ENCODE measurements around the gene UNC5C. TPM values are rescaled to one million over a fixed set of nuclear protein-coding genes. Genes with fewer than 3 reads are reported as not detected.

UNC5C gene
- total RNA-seq, 2 experiments from 2014 or later: not detected

DNA sequence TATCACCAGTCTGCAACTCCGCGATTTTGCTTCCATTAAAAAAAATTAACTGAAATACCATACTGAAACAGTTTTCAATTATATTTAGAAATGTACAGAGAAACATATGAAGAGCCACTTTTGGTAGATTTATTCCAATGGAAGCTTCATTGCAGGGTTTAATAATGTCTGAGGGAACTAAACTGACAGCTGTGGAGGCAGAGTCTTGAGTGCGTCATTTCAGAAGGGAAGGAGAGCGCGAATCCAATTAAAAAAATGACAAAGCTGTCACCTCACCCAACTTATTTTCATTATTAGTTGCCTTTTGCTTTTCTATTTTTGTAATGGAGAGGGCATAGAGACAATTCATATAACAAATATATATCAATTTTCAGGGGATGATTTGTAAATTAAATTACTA, 104.0 kb downstream of the UNC5C start:
- no peak for ATAC-seq (ENCODE audit: poor library complexity)
- Histone ChIP-seq H3K36me3 (ENCODE audit: insufficient read depth, low read length) (no peaks in the 10 kb centered on the region), H3K4me1 (ENCODE audit: insufficient read depth, low read length) (no peaks in the 10 kb centered on the region), H3K27ac (ENCODE audit: low read depth in 1 of 2, low read length in 2 of 2) (no peak overlapping the region), H3K27me3 (ENCODE audit: control insufficient read depth in 1 of 2, insufficient read depth in 2 of 2, low read length in 2 of 2) (no peaks in the 10 kb centered on the region), H3K9me3 (ENCODE audit: control insufficient read depth in 1 of 2, insufficient read depth in 1 of 2, low read length in 2 of 2) (peaks cover 0 to 4% of the 10 kb centered on the region in 2 experiments), H3K4me3 (ENCODE audit: low read length) (no peak overlapping the region)
- TF ChIP-seq, protein P1, sequence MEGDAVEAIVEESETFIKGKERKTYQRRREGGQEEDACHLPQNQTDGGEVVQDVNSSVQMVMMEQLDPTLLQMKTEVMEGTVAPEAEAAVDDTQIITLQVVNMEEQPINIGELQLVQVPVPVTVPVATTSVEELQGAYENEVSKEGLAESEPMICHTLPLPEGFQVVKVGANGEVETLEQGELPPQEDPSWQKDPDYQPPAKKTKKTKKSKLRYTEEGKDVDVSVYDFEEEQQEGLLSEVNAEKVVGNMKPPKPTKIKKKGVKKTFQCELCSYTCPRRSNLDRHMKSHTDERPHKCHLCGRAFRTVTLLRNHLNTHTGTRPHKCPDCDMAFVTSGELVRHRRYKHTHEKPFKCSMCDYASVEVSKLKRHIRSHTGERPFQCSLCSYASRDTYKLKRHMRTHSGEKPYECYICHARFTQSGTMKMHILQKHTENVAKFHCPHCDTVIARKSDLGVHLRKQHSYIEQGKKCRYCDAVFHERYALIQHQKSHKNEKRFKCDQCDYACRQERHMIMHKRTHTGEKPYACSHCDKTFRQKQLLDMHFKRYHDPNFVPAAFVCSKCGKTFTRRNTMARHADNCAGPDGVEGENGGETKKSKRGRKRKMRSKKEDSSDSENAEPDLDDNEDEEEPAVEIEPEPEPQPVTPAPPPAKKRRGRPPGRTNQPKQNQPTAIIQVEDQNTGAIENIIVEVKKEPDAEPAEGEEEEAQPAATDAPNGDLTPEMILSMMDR (IDR thresholded peaks at IDR 0.05): no peak
- intact Hi-C loops (cut with DNase I, micrococcal nuclease): no loop called here
- Mint-ChIP-seq H3K9me3 (no peaks in the 10 kb centered on the region), H3K27ac (no peak overlapping the region), H3K36me3 (ENCODE audit: low read depth) (no peaks in the 10 kb centered on the region), H3K4me3 (no peak overlapping the region), H3K4me1 (ENCODE audit: low read depth) (no peaks in the 10 kb centered on the region), H3K27me3 (no peaks in the 10 kb centered on the region)
- CTCF ChIA-PET: no interaction called here
- no peak for DNase-seq
- POLR2A ChIA-PET: no interaction called here

DNA sequence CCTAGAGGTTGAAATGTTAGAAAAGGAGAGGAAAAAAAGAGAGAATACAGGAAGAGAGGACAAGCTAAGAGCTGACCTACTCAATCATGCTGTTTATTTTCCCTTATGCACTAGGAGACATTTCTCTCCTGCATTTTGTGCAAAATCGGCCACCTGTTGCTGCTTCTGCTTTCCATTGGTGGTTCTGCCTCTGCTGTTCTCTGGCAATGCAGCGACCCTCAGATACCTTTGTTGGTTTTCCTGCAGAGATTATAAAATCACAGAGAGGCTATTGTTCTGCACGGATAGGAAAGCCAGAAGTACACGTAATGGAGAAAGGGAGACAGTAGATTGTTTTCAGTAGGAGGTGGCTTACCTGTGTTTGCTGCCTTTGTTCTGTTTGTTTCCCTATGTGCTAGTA, 108.9 kb downstream of the UNC5C start:
- Mint-ChIP-seq H3K27ac (no peak overlapping the region), H3K27me3 (no peaks in the 10 kb centered on the region), H3K36me3 (ENCODE audit: low read depth) (no peaks in the 10 kb centered on the region), H3K4me1 (ENCODE audit: low read depth) (no peaks in the 10 kb centered on the region), H3K4me3 (no peak overlapping the region), H3K9me3 (no peaks in the 10 kb centered on the region)
- Histone ChIP-seq H3K36me3 (ENCODE audit: insufficient read depth, low read length) (no peaks in the 10 kb centered on the region), H3K4me3 (ENCODE audit: low read length) (no peak overlapping the region), H3K27ac (ENCODE audit: low read depth in 1 of 2, low read length in 2 of 2) (no peak overlapping the region), H3K27me3 (ENCODE audit: control insufficient read depth in 1 of 2, insufficient read depth in 2 of 2, low read length in 2 of 2) (no peaks in the 10 kb centered on the region), H3K9me3 (ENCODE audit: control insufficient read depth in 1 of 2, insufficient read depth in 1 of 2, low read length in 2 of 2) (peaks cover 0 to 4% of the 10 kb centered on the region in 2 experiments), H3K4me1 (ENCODE audit: insufficient read depth, low read length) (no peaks in the 10 kb centered on the region)
- ATAC-seq (ENCODE audit: poor library complexity): no peak
- TF ChIP-seq, protein P1 (IDR thresholded peaks at IDR 0.05): no peak
- CTCF ChIA-PET: no interaction called here
- POLR2A ChIA-PET: no interaction called here
- intact Hi-C loops (cut with DNase I, micrococcal nuclease): no loop called here
- no peak for DNase-seq

DNA sequence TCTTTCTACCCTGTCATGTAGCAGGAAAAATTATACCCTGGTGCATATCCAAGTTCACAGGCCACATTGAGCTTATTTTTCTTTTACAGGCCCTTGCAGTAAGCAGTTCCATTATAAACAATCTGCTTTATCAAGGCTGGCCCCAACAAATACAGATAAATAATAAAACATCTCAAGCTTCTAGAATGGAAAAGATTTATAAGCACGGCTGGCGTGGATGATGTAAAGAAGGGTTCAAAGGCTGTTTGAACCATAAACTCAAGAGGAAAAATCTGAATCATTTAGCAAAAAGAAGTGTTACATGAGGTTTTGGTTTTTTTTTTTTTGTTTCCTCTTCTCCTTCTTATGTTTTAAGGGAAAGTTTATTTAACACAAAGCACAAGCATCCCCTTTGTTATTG, 109.7 kb downstream of the UNC5C start:
- H3K36me3 Mint-ChIP-seq (ENCODE audit: low read depth): no peaks in the 10 kb centered on the region
- no peak overlapping the region for H3K4me3 ChIP-seq (ENCODE audit: low read length)
- H3K27me3 Mint-ChIP-seq: no peaks in the 10 kb centered on the region
- H3K4me1 Mint-ChIP-seq (ENCODE audit: low read depth): no peaks in the 10 kb centered on the region
- H3K4me1 ChIP-seq (ENCODE audit: insufficient read depth, low read length): no peaks in the 10 kb centered on the region
- H3K4me3 Mint-ChIP-seq: no peak overlapping the region
- H3K27ac ChIP-seq (ENCODE audit: low read depth in 1 of 2, low read length in 2 of 2): no peak overlapping the region
- H3K36me3 ChIP-seq (ENCODE audit: insufficient read depth, low read length): no peaks in the 10 kb centered on the region
- no peaks in the 10 kb centered on the region for H3K9me3 Mint-ChIP-seq
- ChIA-PET CTCF (no interaction called here), POLR2A (interaction anchor here (0.6 kb wide), 1 partner anchor 158 kb away, joined by 3 read pairs; no protein-coding TSS in a partner anchor)
- ATAC-seq (ENCODE audit: poor library complexity): no peak
- H3K27ac Mint-ChIP-seq: no peak overlapping the region
- DNase-seq: no peak
- intact Hi-C loops (cut with DNase I, micrococcal nuclease): no loop called here
- no peaks in the 10 kb centered on the region for H3K27me3 ChIP-seq (ENCODE audit: control insufficient read depth in 1 of 2, insufficient read depth in 2 of 2, low read length in 2 of 2)
- TF ChIP-seq, protein P1 (IDR thresholded peaks at IDR 0.05): no peak
- H3K9me3 ChIP-seq (ENCODE audit: control insufficient read depth in 1 of 2, insufficient read depth in 1 of 2, low read length in 2 of 2): no peaks in the 10 kb centered on the region
